K562 (cell line): Measurements from ENCODE around the gene RPF1. TPM values are rescaled to one million over a fixed set of nuclear protein-coding genes. Genes with fewer than 3 reads are reported as not detected.

ENCODE experiments used
- ATAC-seq: fragments of 200-7000 bp; cut with Tn5 transposase; 3 replicates; pipeline ENCODE4 v1.9.1; 2020; ENCODE audit warnings: moderate library complexity
- BruUV-seq: library from RNA; stranded (reverse); fragments of 400-500 nt; replicated peaks from 2 replicates; lab custom pipeline; 2021; lab: Mats Ljungman, UMichigan
- CTCF ChIA-PET: fragments of 300-600 bp; formaldehyde crosslinking; extraction: SDS; loops from one replicate; lab custom pipeline; 2021; ENCODE audit warnings: low intra/inter-chr PET ratio; lab: Yijun Ruan, JAX
- POLR2A ChIA-PET: fragments of 300-600, 350-650 bp; sonication (Branson Sonifier 250); formaldehyde crosslinking; extraction: SDS; loops from one replicate; lab custom pipeline; 2021; ENCODE audit warnings: antibody characterized with exemption, inconsistent platforms; lab: Yijun Ruan, JAX
- DNase-seq, 4 experiments: peaks; one replicate each; pipeline versions ENCODE4 v3.0.0 to v3.0.0-alpha.2; 2011 to 2018; ENCODE audit warnings: low spot score in 3 of 4, mixed read lengths in 3 of 4; ENCODE audit errors: extremely low read depth in 1 of 4
- FAIRE-seq: peaks from 2 replicates; lab custom pipeline; 2011; peaks lifted over from hg19 to GRCh38; lab: Jason Lieb, UNC
- H2AFZ ChIP-seq: 2 replicates; pipeline ENCODE4 v1.6.0; 2011; ENCODE audit warnings: low read depth, low read length, control low read depth, inconsistent platforms
- H3K27ac ChIP-seq: fragments of 200-600 bp; 3 replicates; pipeline ENCODE4 v1.8.0; 2011; ENCODE audit warnings: low read depth, mild to moderate bottlenecking, control low read depth, inconsistent platforms, low read length, moderate library complexity, mixed read lengths; ENCODE audit errors: extremely low read depth
- H3K27me3 ChIP-seq, 2 experiments: fragments of 300-600 bp in 1 of 2; 2 replicates in 1 of 2; 3 replicates in 1 of 2; pipeline versions ENCODE4 v1.6.0 to v1.8.0; 2011; ENCODE audit warnings: inconsistent platforms in 2 of 2, low read length in 2 of 2, mild to moderate bottlenecking in 1 of 2, mixed read lengths in 1 of 2, moderate library complexity in 1 of 2; ENCODE audit not compliant: control insufficient read depth in 2 of 2, insufficient read depth in 2 of 2
- H3K36me3 ChIP-seq: fragments of 300-600 bp; 3 replicates; pipeline ENCODE4 v1.8.0; 2011; ENCODE audit warnings: mild to moderate bottlenecking, low read length, inconsistent platforms; ENCODE audit not compliant: control insufficient read depth, insufficient read depth
- H3K4me1 ChIP-seq, 2 experiments: fragments of 200-600 bp in 1 of 2; replicated peaks in 1 of 2; 2 replicates in 1 of 2; 3 replicates in 1 of 2; pipeline versions ENCODE4 v1.5.1 to v1.8.0; 2011; ENCODE audit warnings: inconsistent platforms in 2 of 2, low read length in 2 of 2, mild to moderate bottlenecking in 1 of 2, mixed read lengths in 1 of 2, moderate library complexity in 1 of 2; ENCODE audit not compliant: control insufficient read depth in 2 of 2, insufficient read depth in 2 of 2
- H3K4me2 ChIP-seq: 2 replicates; pipeline ENCODE4 v1.6.1; 2011; ENCODE audit warnings: low read length, control low read depth, inconsistent platforms, mixed read lengths; ENCODE audit not compliant: insufficient read depth
- H3K4me3 ChIP-seq: fragments of 200-600 bp; sonication (generic), shearing (Covaris generic); 2 replicates; pipeline ENCODE4 v1.5.1; 2016; ENCODE audit warnings: control low read depth, inconsistent platforms
- H3K79me2 ChIP-seq: fragments of 200-600 bp; 3 replicates; pipeline ENCODE4 v1.8.0; 2011; ENCODE audit warnings: low read length, inconsistent platforms; ENCODE audit not compliant: control insufficient read depth, insufficient read depth
- H3K9ac ChIP-seq, 2 experiments: 2 replicates each; pipeline versions ENCODE4 v1.6.0 to v1.6.1; 2011; ENCODE audit warnings: low read depth in 2 of 2, low read length in 2 of 2, control low read depth in 1 of 2, inconsistent platforms in 1 of 2, mild to moderate bottlenecking in 1 of 2, mixed read lengths in 1 of 2; ENCODE audit not compliant: insufficient read depth in 1 of 2
- H3K9me1 ChIP-seq: one replicate; pipeline ENCODE4 v1.6.0; 2011; ENCODE audit warnings: inconsistent platforms, mild to moderate bottlenecking, low read length, moderate library complexity; ENCODE audit not compliant: control insufficient read depth, insufficient read depth
- H3K9me3 ChIP-seq: replicated peaks from 2 replicates; pipeline ENCODE4 v1.5.1; 2011; ENCODE audit warnings: low read depth, low read length, inconsistent platforms; ENCODE audit not compliant: control insufficient read depth, insufficient read depth
- H4K20me1 ChIP-seq: replicated peaks from 2 replicates; pipeline ENCODE4 v1.6.1; 2011; ENCODE audit warnings: low read length, inconsistent platforms, mixed read lengths; ENCODE audit not compliant: control insufficient read depth, insufficient read depth
- BRCA1 ChIP-seq, 2 experiments: fragments of 450-650 bp in 1 of 2; sonication (generic) in 1 of 2; formaldehyde crosslinking in 1 of 2; IDR thresholded peaks; 2 replicates each; pipeline versions ENCODE4 v1.5.0 to v1.6.1; 2017 to 2020; ENCODE audit warnings: mild to moderate bottlenecking in 1 of 2, missing genetic modification reagents in 1 of 2
- ETV6 ChIP-seq, 3 experiments: fragments of 150-350 bp in 1 of 3; sonication (generic) in 1 of 3; formaldehyde crosslinking in 1 of 3; IDR thresholded peaks; 2 replicates each; pipeline versions ENCODE4 v1.6.1 to v1.8.0; 2014 to 2022; ENCODE audit warnings: borderline replicate concordance in 2 of 3, low read depth in 2 of 3, antibody characterized with exemption in 1 of 3, low read length in 1 of 3, mild to moderate bottlenecking in 1 of 3, missing genetic modification reagents in 1 of 3
- FOXA3 ChIP-seq, 2 experiments: fragments of 450-650 bp in 1 of 2; sonication (generic) in 1 of 2; formaldehyde crosslinking; IDR thresholded peaks in 1 of 2; conservative IDR thresholded peaks in 1 of 2; 2 replicates each; pipeline versions ENCODE4 v1.4.0 to v1.8.0; 2020 to 2022; ENCODE audit warnings: mild to moderate bottlenecking in 2 of 2, missing genetic modification reagents in 1 of 2
- HEY1 ChIP-seq: fragments of 250-450 bp; sonication (Bioruptor Pico); IDR thresholded peaks from 2 replicates; pipeline ENCODE4 v1.5.0; 2020; ENCODE audit warnings: mild to moderate bottlenecking, moderate library complexity, borderline replicate concordance
- HLTF ChIP-seq: fragments of 450-650 bp; IDR thresholded peaks from 2 replicates; pipeline ENCODE4 v1.6.1; 2016
- HMBOX1 ChIP-seq: sonication (generic); IDR thresholded peaks from 2 replicates; pipeline ENCODE4 v1.6.1; 2016
- MCM7 ChIP-seq, 2 experiments: fragments of 450-650 bp; IDR thresholded peaks; 2 replicates each; pipeline ENCODE4 v1.6.1; 2016 to 2018
- PCBP2 ChIP-seq: fragments of 200-400 bp; formaldehyde crosslinking; IDR thresholded peaks from 2 replicates; pipeline ENCODE4 v1.6.1; 2018; ENCODE audit warnings: low read length, low read depth, mild to moderate bottlenecking, moderate library complexity; ENCODE audit not compliant: poor library complexity, severe bottlenecking
- RAD21 ChIP-seq, 2 experiments: fragments of 250-450 bp in 1 of 2; fragments of 450-650 bp in 1 of 2; sonication (Bioruptor Pico) in 1 of 2; formaldehyde crosslinking in 1 of 2; IDR thresholded peaks in 1 of 2; conservative IDR thresholded peaks in 1 of 2; 2 replicates each; pipeline versions ENCODE4 v1.4.0 to v1.8.0; 2020 to 2022; ENCODE audit warnings: mild to moderate bottlenecking in 2 of 2, moderate library complexity in 1 of 2
- RAD51 ChIP-seq: fragments of 450-650 bp; IDR thresholded peaks from 2 replicates; pipeline ENCODE4 v1.7.1; 2016; ENCODE audit warnings: low read depth, mild to moderate bottlenecking, borderline replicate concordance
- REST ChIP-seq, 2 experiments: fragments of 450-650 bp; formaldehyde crosslinking in 1 of 2; IDR thresholded peaks; 2 replicates each; pipeline versions ENCODE4 v1.4.0 to v1.6.1; 2014 to 2020; ENCODE audit warnings: mild to moderate bottlenecking in 2 of 2, borderline replicate concordance in 1 of 2, low read depth in 1 of 2
- ZNF431 ChIP-seq: sonication (generic); formaldehyde crosslinking; IDR thresholded peaks from 2 replicates; pipeline ENCODE4 v1.8.0; 2022; ENCODE audit warnings: mild to moderate bottlenecking, missing genetic modification reagents
- WGBS: fragments of 100-300 bp; shearing (Covaris generic); methylation state at CpG from one replicate; pipeline ENCODE4 v1.1.6; 2016; ENCODE audit warnings: low coverage, mixed read lengths; ENCODE audit not compliant: insufficient coverage; ENCODE audit errors: missing lambda C conversion rate; 5-methylcytosine and 5-hydroxymethylcytosine counted together
- in situ Hi-C: fragments of 300-500 bp; cut with MboI; formaldehyde crosslinking; loops from 4 replicates; pipeline ENCODE4 v1.15.0; 2018; ENCODE audit warnings: inconsistent platforms, mixed read lengths
- intact Hi-C: fragments of 100-400 bp; cut with micrococcal nuclease; formaldehyde crosslinking; loops from 2 replicates; pipeline ENCODE4 v1.14.2; 2022
- polyA plus RNA-seq, 8 experiments: library from polyadenylated mRNA; depleted of rRNA in 4 of 8; stranded (reverse) in 5 of 8; unstranded in 3 of 8; fragments of >200 nt; fragmentation: Nextera tagmentation in 2 of 8; fragmentation: Illumina TruSeq in 1 of 8; extraction: Ambion mirVana in 2 of 8; extraction: Trizol in 1 of 8; gene quantifications; 2 replicates each; pipeline versions ENCODE4 v1.2.1 to v1.2.3, GENCODE V29; 2011 to 2014; ENCODE audit warnings: inconsistent platforms in 1 of 8, missing spikeins in 1 of 8
- total RNA-seq, 7 experiments: library from RNA; depleted of rRNA in 6 of 7; stranded (reverse); fragments of >200 nt in 6 of 7; fragmentation: Illumina TruSeq in 2 of 7; extraction: Trizol in 2 of 7; gene quantifications; 2 replicates each; pipeline versions ENCODE4 v1.2.1 to v1.2.3, GENCODE V29; 2011 to 2021; ENCODE audit warnings: low replicate concordance in 1 of 7

The RPF1 gene
- total and polyA plus RNA-seq, 9 of the 15 experiments (the other 6 are each of a cell fraction or from before 2014, with no cell fraction given), result 52.4 to 156 (median 90.2) TPM

GRCh38 chr1:84541679-84542078 is 62.6 kb downstream of the RPF1 start:
- Histone ChIP-seq H3K79me2 (no peaks in the 10 kb centered on the region), H3K9me1 (no peaks in the 10 kb centered on the region), H3K4me2 (no peak overlapping the region), H3K4me1 (no peaks in the 10 kb centered on the region), H3K4me3 (no peak overlapping the region), H2AFZ (no peak overlapping the region), H3K36me3 (no peaks in the 10 kb centered on the region), H3K9me3 (no peaks in the 10 kb centered on the region), H4K20me1 (no peaks in the 10 kb centered on the region), H3K9ac (no peak overlapping the region), H3K27ac (no peak overlapping the region), H3K27me3 (no peaks in the 10 kb centered on the region)
- no peak for ATAC-seq
- DNase-seq, result peak in 1 of 4 experiments; percentile 9
- intact Hi-C loops, result loop anchor here (1.0 to 5.0 kb wide), 3 partner anchors 61 to 231 kb away; no protein-coding TSS in a partner anchor
- in situ Hi-C loops, result no loop called here
- POLR2A ChIA-PET, result no interaction called here
- no TSS peak for BruUV-seq
- no peak for FAIRE-seq
- CTCF ChIA-PET, result interaction anchor here (2.1 kb wide), 1 partner anchor 99 kb away, joined by 7 read pairs; no protein-coding TSS in a partner anchor
- 66% methylated on average over 4 of the region's 4 CpGs for WGBS
- TF ChIP-seq PCBP2 (no peak), ZNF431 (CRISPR knock-in tag) (no peak), BRCA1 (IDR thresholded peaks at IDR 0.05) (no peak), BRCA1 (CRISPR knock-in tag; IDR thresholded peaks at IDR 0.05) (no peak), RAD21 (CRISPR knock-in tag; conservative IDR thresholded peaks at IDR 0.05 in 1 of 2, IDR thresholded peaks at IDR 0.05 in 1 of 2) (peak; percentile 43 to 71), RAD51 (no peak), HEY1 (CRISPR knock-in tag) (no peak), FOXA3 (CRISPR knock-in tag; conservative IDR thresholded peaks at IDR 0.05 in 1 of 2, IDR thresholded peaks at IDR 0.05 in 1 of 2) (no peak), MCM7 (IDR thresholded peaks at IDR 0.05) (no peak), HMBOX1 (no peak), HLTF (no peak), ETV6 (IDR thresholded peaks at IDR 0.05; ENCODE audit: borderline replicate concordance in 1 of 2, low read depth in 2 of 2, low read length in 1 of 2) (no peak), ETV6 (CRISPR knock-in tag; IDR thresholded peaks at IDR 0.05; ENCODE audit: borderline replicate concordance) (no peak), REST (IDR thresholded peaks at IDR 0.05; ENCODE audit: borderline replicate concordance) (peak; percentile 49; the same call in 1 of the 2 replicates), REST (CRISPR knock-in tag; IDR thresholded peaks at IDR 0.05; ENCODE audit: low read depth) (no peak)
